GM18508 (cell line): ENCODE data around the gene ASH1L.
"Not testable (repeated sequence)": the region's sequence is repeated elsewhere in the genome, so short reads cannot be mapped to it uniquely, and the experiment has no call there.

Source experiments
- ATAC-seq: cut with Tn5 transposase; IDR thresholded peaks from one replicate; pipeline ENCODE4 v1.9.1; 2021; ENCODE audit warnings: moderate number of reproducible peaks; ENCODE audit not compliant: insufficient read depth, unreplicated experiment

ASH1L gene

DNA sequence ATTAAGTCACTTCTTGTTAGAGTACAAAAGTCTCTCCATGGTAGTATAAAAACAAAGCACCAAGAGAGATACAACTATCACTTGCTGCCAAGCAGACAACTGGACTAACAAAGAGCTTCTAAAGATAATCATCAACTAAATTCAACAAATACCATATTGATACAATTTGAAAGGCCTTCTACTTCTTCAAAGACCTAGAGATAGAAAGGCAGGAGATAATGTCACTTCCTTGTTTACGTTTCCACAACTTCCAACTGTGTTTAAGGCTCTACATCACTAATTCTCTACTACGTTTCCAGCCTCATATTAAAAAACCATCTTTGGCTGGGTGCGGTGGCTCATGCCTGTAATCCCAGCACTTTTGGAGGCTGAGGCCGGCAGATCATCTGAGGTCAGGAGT lies 104.5 kb downstream of the ASH1L start:
- ATAC-seq, result no peak

DNA sequence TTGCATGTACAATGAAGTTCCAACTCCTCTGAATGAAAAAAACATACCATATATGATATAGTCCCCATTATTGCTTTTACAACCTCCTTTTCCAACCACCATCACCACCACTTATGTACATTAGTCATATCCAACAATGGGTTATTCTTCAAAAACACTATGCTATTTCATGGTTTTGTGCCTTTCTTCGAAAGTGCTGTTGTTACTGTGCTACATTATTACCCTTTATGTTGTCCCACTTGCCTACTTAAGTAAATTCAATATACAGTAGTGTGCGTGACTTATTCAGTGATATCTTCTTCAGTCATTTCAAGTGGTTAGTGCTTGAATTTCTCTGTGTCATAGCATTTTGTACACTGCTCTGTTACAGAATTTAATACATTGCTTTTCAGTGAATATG lies 105.3 kb downstream of the ASH1L start:
- no peak for ATAC-seq

DNA sequence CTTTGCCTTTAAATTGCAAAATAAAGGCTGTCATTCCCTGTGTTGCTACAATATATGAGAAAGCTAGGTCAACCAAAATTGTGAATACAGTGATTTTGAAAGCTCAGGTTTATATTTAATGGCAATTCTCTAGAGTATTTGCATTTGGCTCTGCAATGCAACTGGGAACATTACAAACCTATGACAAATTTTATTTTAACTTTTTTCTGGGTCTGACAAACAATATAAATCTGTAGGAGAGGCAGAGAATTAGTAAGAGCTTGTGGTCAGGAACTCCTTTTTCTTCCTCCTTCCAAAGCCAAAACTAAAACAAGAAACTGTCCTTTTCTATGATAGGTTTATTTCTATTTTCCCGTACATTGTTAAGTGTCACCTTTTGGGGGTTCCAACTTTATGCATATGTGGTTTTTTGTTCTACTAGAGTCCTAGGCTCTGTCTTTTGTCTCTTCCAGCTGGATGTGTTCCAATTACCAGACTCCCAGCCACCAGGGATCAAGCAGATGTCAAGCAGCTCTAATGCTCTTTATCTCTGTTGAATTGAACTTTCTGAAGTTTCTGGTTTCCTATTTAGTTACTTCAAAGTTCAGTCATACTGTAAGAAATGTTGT lies 106.9 kb downstream of the ASH1L start:
- ATAC-seq, result no peak

DNA sequence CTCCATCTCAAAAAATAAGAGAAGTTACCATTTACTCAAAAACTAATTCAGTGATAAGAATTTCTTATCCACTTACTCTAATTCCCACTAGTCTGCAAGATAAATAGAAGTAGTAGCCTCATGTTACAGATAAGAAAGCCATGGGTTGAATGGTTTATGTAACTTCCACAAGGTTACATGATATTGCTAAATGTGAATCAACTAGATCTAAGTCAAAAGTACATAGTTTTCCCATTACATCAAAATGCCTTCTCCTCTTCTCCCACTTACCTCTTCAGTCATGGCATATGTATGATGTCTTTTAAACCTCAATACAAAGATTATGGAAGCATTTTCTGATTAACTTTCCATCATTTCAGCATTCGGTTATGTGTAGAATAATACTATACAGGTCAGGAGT lies 108.5 kb downstream of the ASH1L start:
- no peak for ATAC-seq

DNA sequence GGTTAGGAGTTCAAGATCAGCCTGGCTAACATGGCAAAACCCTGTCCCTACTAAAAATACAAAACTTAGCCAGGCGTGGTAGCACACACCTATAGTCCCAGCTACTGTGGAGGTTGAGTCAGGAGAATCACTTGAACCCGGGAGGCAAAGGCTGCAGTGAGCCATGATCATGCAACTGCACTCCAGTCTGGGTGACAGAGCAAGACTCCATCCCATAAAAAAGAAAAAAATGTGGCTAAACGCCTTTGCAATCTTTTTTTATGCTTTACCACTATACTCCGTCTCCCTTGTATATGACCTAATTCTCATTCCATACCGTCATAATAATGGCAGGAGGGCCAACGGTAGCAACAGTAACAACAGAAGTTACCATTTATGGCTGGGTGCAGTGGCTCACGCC lies 109.5 kb downstream of the ASH1L start:
- ATAC-seq, result no peak

DNA sequence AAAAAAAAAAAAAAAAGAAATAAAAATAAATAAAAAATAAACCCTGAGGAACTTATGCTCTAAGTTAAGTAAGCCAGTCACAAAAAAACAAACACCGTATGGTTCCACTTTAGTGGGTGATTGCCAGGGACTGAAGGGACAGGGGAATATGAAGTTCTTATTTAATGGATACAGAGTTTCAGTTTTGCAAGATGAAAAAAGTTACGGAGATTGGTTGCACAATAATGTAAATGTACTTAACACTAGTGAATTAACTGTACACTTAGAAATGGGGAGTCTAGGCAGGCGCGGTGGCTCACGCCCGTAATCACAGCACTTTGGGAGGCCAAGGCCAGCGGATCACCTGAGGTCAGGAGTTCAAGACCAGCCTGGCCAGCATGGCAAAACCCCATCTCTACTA lies 111.4 kb downstream of the ASH1L start:
- no peak for ATAC-seq

DNA sequence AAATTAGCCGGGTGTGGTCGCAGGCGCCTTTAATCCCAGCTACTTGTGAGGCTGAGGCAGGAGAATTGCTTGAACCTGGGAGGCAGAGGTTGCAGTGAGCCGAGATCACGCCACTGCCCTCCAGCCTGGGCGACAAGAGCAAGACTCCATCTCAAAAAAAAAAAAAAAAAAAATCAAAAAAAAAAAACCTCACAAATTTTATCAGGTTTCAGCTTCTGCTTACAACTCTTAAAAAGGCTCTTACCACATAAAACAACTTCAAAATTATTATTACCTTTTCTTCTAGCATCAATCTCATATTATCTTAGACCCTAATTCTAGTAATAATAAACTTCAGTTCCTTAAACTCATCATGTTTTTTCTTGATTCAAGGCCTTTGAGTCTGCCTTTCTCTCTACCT lies 120.2 kb downstream of the ASH1L start:
- not testable (repeated sequence) for ATAC-seq

DNA sequence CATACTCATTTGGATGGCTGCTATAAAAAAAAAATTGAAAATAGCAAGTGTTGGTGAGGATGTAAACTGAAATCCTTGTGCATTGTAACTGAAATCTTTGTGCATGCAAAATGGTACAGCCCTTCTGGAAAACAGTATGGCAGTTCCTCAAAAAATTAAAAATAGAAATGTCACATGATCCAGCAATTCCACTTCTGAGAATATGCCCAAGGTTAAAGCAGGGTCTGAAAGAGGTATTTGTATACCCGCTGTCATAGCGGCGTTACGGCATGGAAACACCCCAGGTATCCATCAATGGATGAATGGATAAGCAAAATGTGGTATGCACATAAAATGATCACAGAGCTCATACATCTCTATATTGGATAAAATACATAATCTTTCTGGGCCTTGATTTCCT lies 125.2 kb downstream of the ASH1L start:
- ATAC-seq, result no peak

DNA sequence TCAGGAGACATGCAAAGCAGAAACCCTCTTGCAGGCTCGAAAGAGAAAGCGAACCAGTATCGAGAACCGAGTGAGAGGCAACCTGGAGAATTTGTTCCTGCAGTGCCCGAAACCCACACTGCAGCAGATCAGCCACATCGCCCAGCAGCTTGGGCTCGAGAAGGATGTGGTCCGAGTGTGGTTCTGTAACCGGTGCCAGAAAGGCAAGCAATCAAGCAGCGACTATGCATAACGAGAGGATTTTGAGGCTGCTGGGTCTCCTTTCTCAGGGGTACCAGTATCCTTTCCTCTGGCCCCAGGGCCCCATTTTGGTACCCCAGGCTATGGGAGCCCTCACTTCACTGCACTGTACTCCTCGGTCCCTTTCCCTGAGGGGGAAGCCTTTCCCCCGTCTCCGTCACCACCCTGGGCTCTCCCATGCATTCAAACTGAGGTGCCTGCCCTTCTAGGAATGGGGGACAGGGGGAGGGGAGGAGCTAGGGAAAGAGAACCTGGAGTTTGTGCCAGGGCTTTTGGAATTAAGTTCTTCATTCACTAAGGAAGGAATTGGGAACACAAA lies 128.7 kb downstream of the ASH1L start:
- not testable (repeated sequence) for ATAC-seq

DNA sequence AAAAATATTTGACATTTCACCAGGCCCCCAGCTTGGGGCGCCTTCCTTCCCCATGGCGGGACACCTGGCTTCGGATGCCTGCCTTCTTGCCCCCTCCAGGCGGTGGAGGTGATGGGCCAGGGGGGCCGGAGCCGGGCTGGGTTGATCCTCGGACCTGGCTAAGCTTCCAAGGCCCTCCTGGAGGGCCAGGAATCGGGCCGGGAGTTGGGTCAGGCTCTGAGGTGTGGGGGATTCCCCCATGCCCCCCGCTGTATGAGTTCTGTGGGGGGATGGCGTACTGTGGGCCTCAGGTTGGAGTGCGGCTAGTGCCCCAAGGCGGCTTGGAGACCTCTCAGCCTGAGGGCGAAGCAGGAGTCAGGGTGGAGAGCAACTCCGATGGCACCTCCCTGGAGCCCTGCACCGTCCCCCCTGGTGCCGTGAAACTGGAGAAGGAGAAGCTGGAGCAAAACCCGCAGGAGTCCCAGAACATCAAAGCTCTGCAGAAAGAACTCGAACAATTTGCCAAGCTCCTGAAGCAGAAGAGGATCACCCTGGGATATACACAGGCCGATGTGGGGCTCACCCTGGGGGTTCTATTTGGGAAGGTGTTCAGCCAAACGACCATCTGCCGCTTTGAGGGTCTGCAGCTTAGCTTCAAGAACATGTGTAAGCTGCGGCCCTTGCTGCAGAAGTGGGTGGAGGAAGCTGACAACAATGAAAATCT lies 129.3 kb downstream of the ASH1L start:
- not testable (repeated sequence) for ATAC-seq

DNA sequence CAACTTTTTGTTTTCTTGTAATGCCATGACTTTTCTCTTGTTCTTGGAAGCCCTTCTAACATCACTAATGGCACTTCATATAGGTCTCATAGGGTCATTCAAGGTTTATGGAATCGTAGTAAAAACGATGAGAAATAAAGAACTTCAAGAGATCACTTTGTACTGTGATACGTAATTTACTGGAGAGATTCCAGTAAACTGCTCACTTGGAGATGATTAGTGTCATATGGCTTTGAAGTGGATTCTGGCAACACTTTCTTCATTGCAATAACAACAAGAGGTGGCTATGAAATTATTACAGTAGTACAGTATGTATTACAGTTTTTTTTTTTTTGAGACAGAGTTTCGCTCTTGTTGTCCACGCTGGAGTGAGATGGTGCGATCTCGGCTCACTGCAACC lies 138.5 kb downstream of the ASH1L start:
- no peak for ATAC-seq

DNA sequence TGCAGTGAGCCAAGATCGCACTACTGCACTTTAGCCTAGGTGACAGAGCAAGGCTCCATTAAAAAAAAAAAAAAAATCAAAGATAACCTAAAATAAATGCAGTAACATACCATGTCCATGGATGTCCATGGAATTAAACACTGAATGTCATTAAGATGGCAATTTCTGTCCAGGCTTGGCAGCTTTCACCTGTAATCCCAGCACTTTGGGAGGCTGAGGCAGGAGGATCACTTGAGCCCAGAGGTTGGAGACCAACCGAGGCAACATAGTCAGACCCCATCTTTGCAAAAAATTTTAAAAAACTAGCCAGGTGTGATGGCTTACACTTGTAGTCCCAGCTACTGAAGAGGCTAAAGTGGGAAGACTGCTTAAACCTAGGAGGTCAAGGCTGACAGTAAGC lies 141.8 kb downstream of the ASH1L start:
- no peak for ATAC-seq

DNA sequence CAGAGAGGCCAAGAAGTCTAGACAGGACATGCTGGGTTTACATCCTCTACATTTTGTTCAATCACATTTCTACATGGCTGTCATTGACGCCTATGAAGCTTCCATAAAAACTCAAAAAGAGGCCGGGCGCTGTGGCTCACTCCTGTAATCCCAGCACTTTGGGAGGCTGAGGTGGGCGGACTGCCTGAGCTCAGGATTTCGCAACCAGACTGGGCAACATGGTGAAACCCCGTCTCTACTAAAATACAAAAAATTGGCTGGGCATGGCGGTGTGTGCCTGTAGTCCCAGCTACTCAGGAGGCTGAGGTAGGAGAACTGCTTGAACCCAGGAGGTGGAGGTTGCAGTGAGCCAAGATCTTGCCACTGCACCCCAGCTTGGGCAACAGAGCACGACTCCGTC lies 150.8 kb downstream of the ASH1L start:
- ATAC-seq, result not testable (repeated sequence)

DNA sequence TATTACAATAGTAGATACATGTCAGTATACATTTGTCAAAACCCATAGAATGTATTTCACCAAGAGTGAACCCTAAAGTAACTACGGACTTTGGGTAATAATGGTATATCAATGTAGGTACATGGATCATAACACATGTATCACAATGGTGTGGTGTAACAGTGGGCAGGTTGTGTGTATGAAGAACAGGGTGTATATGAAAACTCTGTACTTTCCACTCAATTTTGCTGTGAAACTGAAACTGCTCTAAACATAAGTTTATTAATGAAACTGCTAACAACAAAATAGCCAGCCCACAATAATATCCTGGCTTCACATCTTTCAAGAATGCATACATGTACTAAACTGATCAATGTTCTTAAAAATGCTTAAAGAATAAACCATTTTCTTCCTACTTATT lies 151.7 kb downstream of the ASH1L start:
- ATAC-seq, result no peak

DNA sequence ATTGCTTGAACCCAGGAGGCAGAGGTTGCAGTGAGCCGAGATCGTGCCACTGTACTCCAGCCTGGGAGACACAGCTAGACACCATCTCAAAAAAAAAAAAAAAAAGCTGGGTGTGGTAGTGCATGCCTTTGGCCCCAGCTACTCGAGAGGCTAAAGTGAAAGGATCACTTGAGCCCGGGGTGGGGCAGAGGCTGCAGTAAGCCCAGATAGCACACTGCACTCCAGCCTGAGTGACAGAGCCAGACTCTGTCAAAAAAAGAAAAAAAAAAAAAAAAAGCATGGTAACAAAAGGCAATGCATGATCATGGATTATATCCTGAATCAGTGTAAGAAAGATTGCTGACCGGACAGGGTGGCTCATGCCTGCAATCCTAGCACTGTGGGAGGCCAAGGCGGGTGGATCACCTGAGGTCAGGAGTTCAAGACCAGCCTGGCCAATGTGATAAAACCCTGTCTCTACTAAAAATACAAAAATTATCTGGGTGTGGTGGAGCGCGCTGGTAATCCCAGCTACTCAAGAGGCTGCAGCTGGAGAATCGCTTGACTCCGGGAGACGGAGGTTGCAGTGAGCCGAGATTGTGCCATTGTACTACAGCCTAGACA lies 165.6 kb downstream of the ASH1L start:
- no peak for ATAC-seq

DNA sequence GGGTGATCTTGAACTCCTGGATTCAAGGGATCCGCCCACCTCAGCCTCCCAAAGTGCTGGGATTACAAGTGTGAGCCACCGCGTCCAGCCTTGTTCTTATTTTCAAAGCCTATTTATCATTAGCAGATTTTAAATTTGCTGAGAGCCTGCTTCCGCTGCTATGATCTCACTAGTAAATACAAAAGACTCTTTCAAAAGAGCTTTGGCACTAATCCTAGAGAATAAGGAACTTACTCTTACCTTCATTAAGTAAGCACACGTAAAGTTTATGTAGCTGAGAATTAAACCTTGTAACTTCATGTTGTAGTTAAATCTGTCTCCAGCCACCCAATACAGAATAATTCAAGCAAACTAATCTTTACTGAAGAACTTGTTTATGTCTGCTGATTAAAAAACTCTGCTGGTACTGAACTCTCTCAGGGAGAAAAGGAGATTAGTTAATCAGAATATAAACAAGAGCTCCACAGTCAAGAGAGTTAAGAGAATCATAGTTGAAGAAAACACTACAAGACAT lies 169.6 kb downstream of the ASH1L start:
- no peak for ATAC-seq

DNA sequence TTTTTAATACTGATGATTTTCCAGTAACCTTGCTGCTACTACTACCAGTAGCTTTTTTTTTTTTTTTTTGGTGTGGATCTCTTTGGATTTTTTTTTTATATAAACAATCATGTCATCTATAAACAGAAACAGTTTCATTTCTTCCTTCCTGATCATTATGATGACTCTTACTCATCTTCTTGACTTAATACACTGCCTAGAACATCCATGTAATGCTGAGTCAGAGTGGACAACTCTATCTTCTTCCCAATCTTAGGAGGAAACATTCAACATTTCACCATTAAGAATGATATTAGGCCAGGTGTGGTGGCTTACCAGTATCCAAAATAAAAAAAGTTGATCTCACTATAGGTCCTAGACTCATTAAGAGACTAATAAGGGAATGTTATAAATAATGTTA lies 172.8 kb downstream of the ASH1L start:
- ATAC-seq, result no peak

DNA sequence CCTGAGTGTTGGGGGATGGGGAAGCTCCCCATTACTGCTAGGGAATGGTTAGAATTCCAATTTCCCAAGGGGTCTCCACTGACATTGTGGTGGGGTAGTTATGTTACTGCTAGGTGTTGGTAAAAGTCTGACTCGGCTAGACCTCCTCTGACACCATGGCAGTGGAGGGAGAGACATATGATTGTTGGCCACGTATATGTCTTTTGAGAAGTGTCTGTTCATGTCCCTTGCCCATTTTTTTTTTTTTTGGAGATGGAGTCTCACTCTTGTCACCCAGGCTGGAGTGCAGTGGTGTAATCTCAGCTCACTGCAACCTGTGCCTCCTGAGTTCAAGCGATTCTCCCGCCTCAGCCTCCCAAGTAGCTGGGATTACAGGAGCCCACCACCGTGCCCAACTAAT lies 176.8 kb downstream of the ASH1L start:
- ATAC-seq, result not testable (repeated sequence)

DNA sequence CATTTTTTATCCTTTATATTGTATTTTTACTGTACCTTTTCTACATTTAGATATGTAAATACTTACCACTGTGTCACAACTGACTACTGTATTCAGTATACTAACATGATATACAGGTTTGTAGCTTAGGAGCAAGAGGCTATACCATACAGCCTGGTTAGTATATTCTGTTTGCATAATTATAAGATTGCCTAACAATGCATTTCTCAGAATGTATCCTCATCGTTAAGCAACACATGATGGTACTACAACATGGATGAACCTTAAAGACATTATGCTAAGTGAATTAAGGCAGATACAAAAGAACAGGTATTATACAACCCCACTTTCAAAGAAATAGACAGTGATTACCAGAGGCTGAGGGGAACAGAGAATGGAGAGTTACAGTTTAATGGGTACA lies 179.2 kb downstream of the ASH1L start:
- ATAC-seq, result no peak

DNA sequence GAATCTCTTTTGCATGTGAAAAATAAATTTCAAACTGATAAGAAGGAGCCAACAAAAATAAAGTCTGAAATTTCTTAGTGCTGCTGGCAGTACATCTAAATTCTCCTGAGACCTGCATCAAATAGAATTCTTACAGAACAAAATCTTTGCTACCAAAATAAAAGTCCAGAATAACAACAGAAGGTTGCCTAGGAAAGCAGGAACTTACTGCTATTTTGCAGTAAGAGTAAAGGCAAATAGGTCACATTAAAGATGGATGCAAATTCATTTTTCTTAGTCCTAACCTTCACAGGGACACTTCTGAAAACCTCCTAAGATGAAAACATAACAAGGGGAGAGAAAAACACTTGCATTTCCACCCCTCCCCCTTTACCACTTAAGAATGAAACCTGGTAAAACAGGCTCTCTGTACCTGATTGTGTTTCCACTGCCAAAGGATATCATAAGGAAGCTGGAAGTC lies 182.9 kb downstream of the ASH1L start:
- ATAC-seq, result no peak

DNA sequence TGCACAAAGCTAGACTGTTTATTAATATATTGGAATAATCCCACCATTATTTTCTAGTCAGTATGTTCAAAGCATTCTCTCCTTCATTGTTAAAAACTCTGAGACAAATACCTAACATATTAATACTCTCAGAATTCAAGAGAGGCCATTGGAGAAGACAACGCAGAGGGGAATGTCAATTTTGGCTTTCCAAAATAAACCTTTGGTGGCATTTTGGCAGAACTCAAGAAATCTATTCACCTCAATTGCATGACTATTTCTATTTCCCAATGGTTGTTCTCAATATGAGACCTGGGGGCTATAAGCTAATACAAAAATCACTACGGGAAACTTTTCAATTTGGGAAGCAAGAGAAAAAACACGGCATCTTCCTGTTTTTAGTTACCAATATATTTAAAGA lies 183.4 kb downstream of the ASH1L start:
- ATAC-seq, result no peak
